Ovary (tissue), 3 donors: ENCODE data around the gene COL5A2.

Experiments used
- CTCF ChIP-seq, 3 donors: fragments of 450-650 bp in 2 of 3; fragments of 200-600 bp in 1 of 3; IDR thresholded peaks; one replicate each; pipeline versions ENCODE4 v1.5.1 to v1.8.0; 2016 to 2022; ENCODE audit warnings: antibody characterized with exemption in 3 of 3, mild to moderate bottlenecking in 1 of 3
- POLR2A ChIP-seq: fragments of 450-650 bp; IDR thresholded peaks from one replicate; pipeline ENCODE4 v1.6.1; 2017; ENCODE audit warnings: antibody characterized with exemption, mild to moderate bottlenecking, moderate library complexity
- donor health status: DM: no; HTN: no; CAD: no.

- TF ChIP-seq CTCF (IDR thresholded peaks at IDR 0.05) (no peak), POLR2A (no peak)
Measured at GRCh38 chr2:189204322-189204941, 24.9 kb upstream of the COL5A2 start.
